GM23338 (cell line): ENCODE measurements around the gene ZNF331. TPM values are rescaled to one million over a fixed set of nuclear protein-coding genes. Genes with fewer than 3 reads are reported as not detected.
A peak's percentile ranks its signal among the peaks of the same experiment; 100 is the strongest.

Experiments
- ATAC-seq: fragments of 200-7000 bp; cut with Tn5 transposase; 3 replicates; pipeline ENCODE4 v1.9.1; 2020
- DNase-seq: peaks from one replicate; pipeline ENCODE4 v3.0.0-alpha.2; 2015; ENCODE audit warnings: low spot score
- H2AFZ ChIP-seq: fragments of 200-600 bp; sonication (generic); 2 replicates; pipeline ENCODE4 v1.8.0; 2016; ENCODE audit warnings: antibody characterized with exemption, mild to moderate bottlenecking, moderate library complexity
- H3F3A ChIP-seq: fragments of 200-600 bp; sonication (generic); replicated peaks from 2 replicates; pipeline ENCODE4 v1.8.0; 2017; ENCODE audit warnings: antibody characterized with exemption, mixed run types, low read depth
- H3K27ac ChIP-seq: fragments of 200-600 bp; sonication (generic); 2 replicates; pipeline ENCODE4 v1.6.1; 2016; ENCODE audit warnings: low read depth
- H3K27me3 ChIP-seq: fragments of 200-600 bp; sonication (generic); 2 replicates; pipeline ENCODE4 v1.8.0; 2016; ENCODE audit warnings: mild to moderate bottlenecking, mixed run types, moderate library complexity; ENCODE audit not compliant: insufficient read depth
- H3K36me3 ChIP-seq: fragments of 200-600 bp; sonication (generic); 2 replicates; pipeline ENCODE4 v1.8.0; 2016; ENCODE audit warnings: mild to moderate bottlenecking; ENCODE audit not compliant: insufficient read depth
- H3K4me1 ChIP-seq: fragments of 200-600 bp; sonication (generic); 2 replicates; pipeline ENCODE4 v1.8.0; 2016; ENCODE audit warnings: mild to moderate bottlenecking, moderate library complexity; ENCODE audit not compliant: insufficient read depth
- H3K4me2 ChIP-seq: fragments of 200-600 bp; sonication (generic); 2 replicates; pipeline ENCODE4 v1.7.1; 2017; ENCODE audit warnings: mixed run types
- H3K4me3 ChIP-seq: fragments of 200-600 bp; sonication (generic); 2 replicates; pipeline ENCODE4 v1.6.1; 2016; ENCODE audit warnings: mixed run types
- H3K79me2 ChIP-seq: fragments of 200-600 bp; sonication (generic); replicated peaks from 2 replicates; pipeline ENCODE4 v1.8.0; 2017; ENCODE audit warnings: mild to moderate bottlenecking; ENCODE audit not compliant: insufficient read depth
- H3K9me2 ChIP-seq: fragments of 200-600 bp; sonication (generic); 2 replicates; pipeline ENCODE4 v1.8.0; 2017; ENCODE audit not compliant: insufficient read depth
- H4K20me1 ChIP-seq: fragments of 200-600 bp; sonication (generic); replicated peaks from 2 replicates; pipeline ENCODE4 v1.8.0; 2017; ENCODE audit warnings: mild to moderate bottlenecking; ENCODE audit not compliant: insufficient read depth
- H3K27ac Mint-ChIP-seq: 2 replicates; pipeline ENCODE4 v1.8.0; 2020; ENCODE audit warnings: inconsistent platforms, mild to moderate bottlenecking, moderate library complexity, mixed read lengths
- H3K27me3 Mint-ChIP-seq: 3 replicates; pipeline ENCODE4 v1.8.0; 2022; ENCODE audit warnings: low read depth, mild to moderate bottlenecking, moderate library complexity, mixed read lengths, inconsistent platforms; ENCODE audit not compliant: insufficient read depth, poor library complexity
- H3K36me3 Mint-ChIP-seq: 3 replicates; pipeline ENCODE4 v1.8.0; 2021; ENCODE audit warnings: low read depth, mild to moderate bottlenecking, inconsistent platforms, moderate library complexity, mixed read lengths
- H3K4me1 Mint-ChIP-seq: 3 replicates; pipeline ENCODE4 v1.8.0; 2020; ENCODE audit warnings: mild to moderate bottlenecking, inconsistent platforms, mixed read lengths
- H3K4me3 Mint-ChIP-seq: 3 replicates; pipeline ENCODE4 v1.8.0; 2021; ENCODE audit warnings: moderate library complexity, mild to moderate bottlenecking, inconsistent platforms, mixed read lengths
- H3K9me3 Mint-ChIP-seq: 3 replicates; pipeline ENCODE4 v1.8.0; 2020; ENCODE audit warnings: moderate library complexity, mild to moderate bottlenecking, inconsistent platforms, mixed read lengths
- CREB1 ChIP-seq: fragments of 250-450 bp; sonication (Bioruptor Pico); IDR thresholded peaks from 2 replicates; pipeline ENCODE4 v1.5.0; 2020; ENCODE audit warnings: low read depth, mild to moderate bottlenecking, moderate library complexity
- CTCF ChIP-seq, 2 experiments: fragments of 200-600 bp in 1 of 2; sonication (generic) in 1 of 2; conservative IDR thresholded peaks; 2 replicates each; pipeline versions ENCODE4 v1.5.1 to v1.6.1; 2016 to 2017; ENCODE audit warnings: antibody characterized with exemption in 2 of 2, low read depth in 2 of 2, mild to moderate bottlenecking in 2 of 2, moderate library complexity in 1 of 2
- ETS1 ChIP-seq: IDR thresholded peaks from 2 replicates; pipeline ENCODE4 v1.6.1; 2016; ENCODE audit warnings: antibody characterized with exemption
- EZH2phosphoT487 ChIP-seq: fragments of 200-600 bp; sonication (generic); IDR thresholded peaks from one replicate; pipeline ENCODE4 v1.8.1; 2018; ENCODE audit warnings: antibody characterized with exemption; ENCODE audit not compliant: unreplicated experiment
- JUNB ChIP-seq: IDR thresholded peaks from one replicate; pipeline ENCODE4 v1.6.1; 2016; ENCODE audit warnings: antibody characterized with exemption; ENCODE audit not compliant: unreplicated experiment
- NANOG ChIP-seq: IDR thresholded peaks from 2 replicates; pipeline ENCODE4 v1.6.1; 2016; ENCODE audit warnings: antibody characterized with exemption, borderline replicate concordance
- POLR2AphosphoS5 ChIP-seq: IDR thresholded peaks from 2 replicates; pipeline ENCODE4 v1.6.1; 2016; ENCODE audit warnings: antibody characterized with exemption, low read depth
- REST ChIP-seq: IDR thresholded peaks from one replicate; pipeline ENCODE4 v1.6.1; 2018; ENCODE audit warnings: antibody characterized with exemption; ENCODE audit not compliant: unreplicated experiment
- STAT1 ChIP-seq: IDR thresholded peaks from one replicate; pipeline ENCODE4 v1.6.1; 2016; ENCODE audit warnings: antibody characterized with exemption; ENCODE audit not compliant: unreplicated experiment
- ZNF114 ChIP-seq: fragments of 250-450 bp; sonication (Bioruptor Pico); IDR thresholded peaks from 2 replicates; pipeline ENCODE4 v1.5.0; 2020; ENCODE audit warnings: mild to moderate bottlenecking, moderate library complexity
- polyA plus RNA-seq: library from polyadenylated mRNA; unstranded; fragments of >200 nt; fragmentation: Nextera tagmentation; extraction: Ambion mirVana; gene quantifications from 2 replicates; pipeline ENCODE4 v1.2.1, GENCODE V29; 2016
- total RNA-seq: library from RNA; depleted of rRNA; stranded (reverse); fragments of >200 nt; shearing (Covaris generic); gene quantifications from 2 replicates; pipeline ENCODE4 v1.2.3, GENCODE V29; 2014

Gene ZNF331
- total and polyA plus RNA-seq, 2 experiments from 2014 or later: 36.2 to 46.5 TPM

- Histone ChIP-seq H3K9me2 (no peaks in the 10 kb centered on the region; the same call in 1 of the 2 replicates), H3K36me3 (no peaks in the 10 kb centered on the region), H3K27me3 (no peaks in the 10 kb centered on the region), H2AFZ (no peak overlapping the region), H3K4me1 (peaks cover 20% of the 10 kb centered on the region), H3K79me2 (no peaks in the 10 kb centered on the region; the same call in 1 of the 2 replicates), H3K4me3 (peak overlapping the region; percentile 13; the same call in 1 of the 2 replicates), H3K27ac (peak overlapping the region; percentile 99), H4K20me1 (no peaks in the 10 kb centered on the region), H3F3A (peaks cover 43% of the 10 kb centered on the region), H3K4me2 (peak overlapping the region; percentile 3)
- no peak for DNase-seq
- Mint-ChIP-seq H3K4me1 (peaks cover 25% of the 10 kb centered on the region), H3K27ac (peak overlapping the region; percentile 100), H3K27me3 (peaks cover 18% of the 10 kb centered on the region), H3K36me3 (peaks cover 2% of the 10 kb centered on the region; the same call in 1 of the 3 replicates), H3K4me3 (peak overlapping the region; percentile 58), H3K9me3 (peaks cover 14% of the 10 kb centered on the region; the same call in 2 of the 3 replicates)
- 0 out of 2 replicates have a peak, but pooled peaks have one; percentile 45 for TF ChIP-seq POLR2AphosphoS5
- no peak for TF ChIP-seq ZNF114 (CRISPR knock-in tag)
- peak; percentile 66 for ATAC-seq
These were observed 57.5 kb downstream of the ZNF331 start for GRCh38 chr19:53595510-53595867.

GRCh38 chr19:53596056-53596455 lies 58.1 kb downstream of the ZNF331 start:
- H3K4me3 ChIP-seq: peak overlapping the region; percentile 13
- H3K4me3 Mint-ChIP-seq: peak overlapping the region; percentile 58
- H3K9me2 ChIP-seq: no peaks in the 10 kb centered on the region; the same call in 1 of the 2 replicates
- peaks cover 14% of the 10 kb centered on the region; the same call in 2 of the 3 replicates for H3K9me3 Mint-ChIP-seq
- H3K4me1 ChIP-seq: peaks cover 20% of the 10 kb centered on the region
- H3K36me3 Mint-ChIP-seq: peaks cover 2% of the 10 kb centered on the region; the same call in 1 of the 3 replicates
- peaks cover 18% of the 10 kb centered on the region for H3K27me3 Mint-ChIP-seq
- peaks cover 43% of the 10 kb centered on the region for H3F3A ChIP-seq
- no peaks in the 10 kb centered on the region for H3K36me3 ChIP-seq
- DNase-seq: peak; percentile 73
- H3K4me2 ChIP-seq: peak overlapping the region; percentile 3
- no peaks in the 10 kb centered on the region for H3K27me3 ChIP-seq
- peak overlapping the region; percentile 99 for H3K27ac ChIP-seq
- peak; percentile 10 for ATAC-seq
- no peaks in the 10 kb centered on the region; the same call in 1 of the 2 replicates for H3K79me2 ChIP-seq
- no peak overlapping the region for H2AFZ ChIP-seq
- H3K4me1 Mint-ChIP-seq: peaks cover 25% of the 10 kb centered on the region
- H3K27ac Mint-ChIP-seq: peak overlapping the region; percentile 100
- no peaks in the 10 kb centered on the region for H4K20me1 ChIP-seq
- TF ChIP-seq JUNB (no peak), CREB1 (CRISPR knock-in tag) (no peak), ETS1 (no peak), REST (no peak), CTCF (conservative IDR thresholded peaks at IDR 0.05; ENCODE audit: low read depth in 2 of 2) (no peak), EZH2phosphoT487 (no peak), ZNF114 (CRISPR knock-in tag) (no peak), NANOG (no peak), STAT1 (no peak)
